Measurements from ENCODE around the gene MXRA7. TPM values are rescaled to one million over a fixed set of nuclear protein-coding genes. Genes with fewer than 3 reads are reported as not detected.
"Not testable (repeated sequence)": the region's sequence is repeated elsewhere in the genome, so short reads cannot be mapped to it uniquely, and the experiment has no call there.

Gene MXRA7
- total and polyA plus RNA-seq, 2 of the 4 experiments (the other 2 are of a cell fraction) = 168 to 231 TPM

GRCh38 chr17:76636486-76637206 is 74.1 kb downstream of the MXRA7 start:
- in situ Hi-C loops (cut with MboI; ENCODE audit: low sequenced_read_pairs); intact Hi-C loops (cut with micrococcal nuclease); H3K56ac ChIP-seq (ENCODE audit: extremely low read depth, insufficient read depth, low read length); H4K8ac ChIP-seq (ENCODE audit: low read depth in 2 of 2, low read length in 2 of 2); H3K27me3 ChIP-seq (ENCODE audit: control insufficient read depth, insufficient read depth, low read length); H2BK20ac ChIP-seq (ENCODE audit: low read depth, low read length); H2BK120ac ChIP-seq (ENCODE audit: low read depth, low read length); H3K4me3 ChIP-seq (ENCODE audit: insufficient read depth, low read depth, low read length); H3K4ac ChIP-seq (ENCODE audit: low read depth, low read length); H3K14ac ChIP-seq (replicated peaks; ENCODE audit: low read depth, low read length); BruUV-seq (replicated peaks); H3K9me1 ChIP-seq (ENCODE audit: insufficient read depth, low read length); H3K36me3 ChIP-seq (ENCODE audit: control insufficient read depth, insufficient read depth, low read length); H3K23ac ChIP-seq (ENCODE audit: low read depth, low read length); POLR2A ChIA-PET (ENCODE audit: unreplicated experiment); H3K4me1 ChIP-seq (ENCODE audit: control insufficient read depth, insufficient read depth, low read length); H3K9ac ChIP-seq (ENCODE audit: low read depth, low read length); H3K27ac ChIP-seq (ENCODE audit: insufficient read depth, low read length); H2AFZ ChIP-seq (replicated peaks; ENCODE audit: low read length, poor library complexity); H2BK15ac ChIP-seq (ENCODE audit: low read depth, low read length); H4K5ac ChIP-seq (ENCODE audit: low read depth, low read length); H3K18ac ChIP-seq (ENCODE audit: low read depth, low read length); H2BK5ac ChIP-seq (ENCODE audit: low read depth, low read length, poor library complexity, severe bottlenecking); H3K9me3 ChIP-seq (ENCODE audit: control insufficient read depth, insufficient read depth, low read length); CTCF ChIA-PET; H3K79me1 ChIP-seq (ENCODE audit: low read depth in 1 of 2, low read length in 2 of 2); H4K20me1 ChIP-seq (ENCODE audit: insufficient read depth, low read length); H2AK5ac ChIP-seq (ENCODE audit: low read depth, low read length); dilution Hi-C loops (cut with HindIII; ENCODE audit: low sequenced_read_pairs, unreplicated experiment); ATAC-seq (ENCODE audit: low read depth); DNase-seq; H3K4me2 ChIP-seq (ENCODE audit: low read depth, low read length); H2AK9ac ChIP-seq (replicated peaks; ENCODE audit: low read depth, low read length, poor library complexity); H4K91ac ChIP-seq (ENCODE audit: insufficient read depth, low read depth, low read length): not testable (repeated sequence)
- 76% methylated on average over 3 of the region's 27 CpGs; no CpG with 5 or more reads in 1 of the 2 experiments for WGBS, 2 experiments (ENCODE audit: extremely low coverage in 2 of 2, insufficient read length in 1 of 2)

Data from IMR-90 (cell line).